H9 (cell line): ENCODE results near the gene SYNJ1. TPM values are rescaled to one million over a fixed set of nuclear protein-coding genes. Genes with fewer than 3 reads are reported as not detected.

Experiments used
- DNase-seq: peaks from one replicate; pipeline ENCODE4 v3.0.0-alpha.2; 2017
- H2AFZ ChIP-seq: one replicate; pipeline ENCODE4 v1.6.1; 2013; ENCODE audit warnings: mild to moderate bottlenecking, low read length, control low read depth, moderate library complexity
- H2AK5ac ChIP-seq: 2 replicates; pipeline ENCODE4 v1.6.1; 2013; ENCODE audit warnings: low read length, control low read depth, mixed read lengths; ENCODE audit not compliant: insufficient read length
- H2BK120ac ChIP-seq: one replicate; pipeline ENCODE4 v1.6.1; 2013; ENCODE audit warnings: low read depth, mild to moderate bottlenecking, low read length, control low read depth, inconsistent platforms; ENCODE audit not compliant: poor library complexity, severe bottlenecking
- H2BK12ac ChIP-seq: 2 replicates; pipeline ENCODE4 v1.6.1; 2013; ENCODE audit warnings: low read length, control low read depth, mixed read lengths, low read depth; ENCODE audit not compliant: insufficient read length
- H2BK15ac ChIP-seq: 2 replicates; pipeline ENCODE4 v1.6.1; 2013; ENCODE audit warnings: low read depth, low read length, control low read depth
- H2BK20ac ChIP-seq: one replicate; pipeline ENCODE4 v1.6.1; 2013; ENCODE audit warnings: low read depth, mild to moderate bottlenecking, low read length, control low read depth, inconsistent platforms; ENCODE audit not compliant: poor library complexity, severe bottlenecking
- H2BK5ac ChIP-seq: 2 replicates; pipeline ENCODE4 v1.6.1; 2013; ENCODE audit warnings: low read length, control low read depth, mixed read lengths; ENCODE audit not compliant: insufficient read length
- H3K14ac ChIP-seq: 2 replicates; pipeline ENCODE4 v1.6.1; 2013; ENCODE audit warnings: low read length, control low read depth; ENCODE audit not compliant: insufficient read depth
- H3K18ac ChIP-seq: 2 replicates; pipeline ENCODE4 v1.6.1; 2013; ENCODE audit warnings: low read depth, mild to moderate bottlenecking, mixed read lengths, low read length, control low read depth; ENCODE audit not compliant: insufficient read length
- H3K23ac ChIP-seq: 2 replicates; pipeline ENCODE4 v1.6.1; 2013; ENCODE audit warnings: low read length, control low read depth, mixed read lengths, low read depth; ENCODE audit not compliant: insufficient read length
- H3K23me2 ChIP-seq: 2 replicates; pipeline ENCODE4 v1.6.1; 2013; ENCODE audit warnings: low read depth, mild to moderate bottlenecking, mixed read lengths, low read length, control low read depth; ENCODE audit not compliant: insufficient read length, poor library complexity, severe bottlenecking
- H3K27ac ChIP-seq: 2 replicates; pipeline ENCODE4 v1.5.1; 2013; ENCODE audit warnings: low read length, control low read depth, mixed read lengths, low read depth; ENCODE audit not compliant: insufficient read length
- H3K27me3 ChIP-seq: 2 replicates; pipeline ENCODE4 v1.6.1; 2013; ENCODE audit warnings: low read length, control low read depth, inconsistent platforms; ENCODE audit not compliant: insufficient read depth
- H3K4ac ChIP-seq: 2 replicates; pipeline ENCODE4 v1.6.1; 2013; ENCODE audit warnings: low read depth, mild to moderate bottlenecking, control low read depth, inconsistent platforms, low read length, moderate library complexity
- H3K4me1 ChIP-seq: 2 replicates; pipeline ENCODE4 v1.6.1; 2013; ENCODE audit warnings: low read length, control low read depth, inconsistent platforms; ENCODE audit not compliant: insufficient read depth
- H3K4me2 ChIP-seq: 2 replicates; pipeline ENCODE4 v1.6.1; 2013; ENCODE audit warnings: low read length, control low read depth, mixed read lengths; ENCODE audit not compliant: insufficient read length, insufficient read depth
- H3K56ac ChIP-seq: 2 replicates; pipeline ENCODE4 v1.6.1; 2013; ENCODE audit warnings: low read depth, mild to moderate bottlenecking, mixed read lengths, low read length, control low read depth; ENCODE audit not compliant: insufficient read length
- H3K79me1 ChIP-seq: 2 replicates; pipeline ENCODE4 v1.6.1; 2013; ENCODE audit warnings: low read depth, mild to moderate bottlenecking, moderate library complexity, low read length, control low read depth, inconsistent platforms; ENCODE audit not compliant: insufficient read depth, poor library complexity, severe bottlenecking
- H3K79me2 ChIP-seq: 2 replicates; pipeline ENCODE4 v1.6.1; 2013; ENCODE audit warnings: low read length, control low read depth, inconsistent platforms; ENCODE audit not compliant: insufficient read depth
- H3K9ac ChIP-seq: 2 replicates; pipeline ENCODE4 v1.6.1; 2013; ENCODE audit warnings: low read length, control low read depth, mixed read lengths; ENCODE audit not compliant: insufficient read length; ENCODE audit errors: extremely low read depth
- H3K9me3 ChIP-seq: one replicate; pipeline ENCODE4 v1.6.1; 2013; ENCODE audit warnings: low read depth, low read length, inconsistent platforms; ENCODE audit not compliant: control insufficient read depth
- H3T11ph ChIP-seq: one replicate; pipeline ENCODE4 v1.6.1; 2013; ENCODE audit warnings: mild to moderate bottlenecking, low read length, control low read depth, inconsistent platforms
- H4K20me1 ChIP-seq: one replicate; pipeline ENCODE4 v1.6.1; 2013; ENCODE audit not compliant: control insufficient read depth, insufficient read length, insufficient read depth
- H4K5ac ChIP-seq: 2 replicates; pipeline ENCODE4 v1.6.1; 2013; ENCODE audit warnings: low read depth, mild to moderate bottlenecking, mixed read lengths, low read length, control low read depth; ENCODE audit not compliant: insufficient read length
- H4K8ac ChIP-seq: replicated peaks from 2 replicates; pipeline ENCODE4 v1.6.1; 2013; ENCODE audit warnings: low read length, control low read depth, mixed read lengths, low read depth; ENCODE audit not compliant: insufficient read length
- H4K91ac ChIP-seq: 2 replicates; pipeline ENCODE4 v1.6.1; 2013; ENCODE audit warnings: low read depth, mild to moderate bottlenecking, moderate library complexity, mixed read lengths, low read length, control low read depth; ENCODE audit not compliant: insufficient read length
- H3K27ac Mint-ChIP-seq, 3 experiments: 2 replicates in 2 of 3; 3 replicates in 1 of 3; pipeline ENCODE4 v1.8.0; 2020 to 2021; ENCODE audit warnings: mixed read lengths in 3 of 3, mild to moderate bottlenecking in 1 of 3, moderate library complexity in 1 of 3
- H3K27me3 Mint-ChIP-seq: 2 replicates; pipeline ENCODE4 v1.8.0; 2021; ENCODE audit warnings: low read depth, mild to moderate bottlenecking, moderate library complexity, mixed read lengths
- H3K36me3 Mint-ChIP-seq, 3 experiments: 2 replicates in 2 of 3; 3 replicates in 1 of 3; pipeline ENCODE4 v1.8.0; 2020 to 2021; ENCODE audit warnings: low read depth in 3 of 3, mixed read lengths in 3 of 3; ENCODE audit not compliant: insufficient read depth in 1 of 3
- H3K4me1 Mint-ChIP-seq, 2 experiments: 2 replicates each; pipeline ENCODE4 v1.8.0; 2020; ENCODE audit warnings: mixed read lengths in 2 of 2
- H3K4me3 Mint-ChIP-seq, 2 experiments: 2 replicates in 1 of 2; 3 replicates in 1 of 2; pipeline ENCODE4 v1.8.0; 2020 to 2021; ENCODE audit warnings: mild to moderate bottlenecking in 2 of 2, mixed read lengths in 2 of 2, moderate library complexity in 1 of 2
- H3K9me3 Mint-ChIP-seq, 2 experiments: 2 replicates in 1 of 2; 3 replicates in 1 of 2; pipeline ENCODE4 v1.8.0; 2020; ENCODE audit warnings: mild to moderate bottlenecking in 2 of 2, mixed read lengths in 2 of 2, moderate library complexity in 1 of 2
- CTCF ChIP-seq: fragments of 200-600 bp; sonication (generic); conservative IDR thresholded peaks from 3 replicates; pipeline ENCODE4 v1.8.0; 2021; ENCODE audit warnings: antibody characterized with exemption, mild to moderate bottlenecking
- WGBS: extraction: QIAGEN DNeasy Blood & Tissue Kit; methylation state at CpG from one replicate; pipeline ENCODE4 v1.1.7; 2013; ENCODE audit warnings: missing lambda C conversion rate, low lambda C conversion rate, mixed read lengths; ENCODE audit not compliant: insufficient read length; ENCODE audit errors: extremely low coverage; 5-methylcytosine and 5-hydroxymethylcytosine counted together
- total RNA-seq: library from RNA; stranded (reverse); gene quantifications from 2 replicates; pipeline ENCODE4 v1.2.1, GENCODE V29; 2021

The SYNJ1 gene
- total RNA-seq, 1 experiment from 2014 or later = 7.1 TPM

GRCh38 chr21:32717851-32718316 lies 9.9 kb downstream of the SYNJ1 start:
- H3K9ac ChIP-seq = no peak overlapping the region
- Mint-ChIP-seq H3K4me1 (no peaks in the 10 kb centered on the region), H3K36me3 (no peaks in the 10 kb centered on the region), H3K27ac (peak overlapping the region in 2 of 3 experiments; percentile 46 to 73; a peak in 1 of 7 replicates), H3K4me3 (no peak overlapping the region), H3K27me3 (no peaks in the 10 kb centered on the region), H3K9me3 (no peaks in the 10 kb centered on the region)
- no peak for TF ChIP-seq CTCF
- H3K79me2 ChIP-seq = no peaks in the 10 kb centered on the region
- H4K91ac ChIP-seq = no peak overlapping the region
- no peak for DNase-seq
- no peak overlapping the region for H3K56ac ChIP-seq
- no peak overlapping the region for H3K27ac ChIP-seq
- no peaks in the 10 kb centered on the region for H3K27me3 ChIP-seq
- no peak overlapping the region for H4K5ac ChIP-seq
- H3K23me2 ChIP-seq = no peaks in the 10 kb centered on the region
- no peak overlapping the region for H2AFZ ChIP-seq
- no peak overlapping the region for H3K14ac ChIP-seq
- no peak overlapping the region for H3T11ph ChIP-seq
- no peaks in the 10 kb centered on the region for H3K4me1 ChIP-seq
- no peak overlapping the region for H2BK20ac ChIP-seq
- no peak overlapping the region for H2BK5ac ChIP-seq
- H3K9me3 ChIP-seq = no peaks in the 10 kb centered on the region
- no peak overlapping the region for H3K23ac ChIP-seq
- no CpG with 5 or more reads among the region's 2 CpGs for WGBS
- no peaks in the 10 kb centered on the region for H4K20me1 ChIP-seq
- no peak overlapping the region for H2BK12ac ChIP-seq
- no peak overlapping the region for H3K4ac ChIP-seq
- no peak overlapping the region for H2AK5ac ChIP-seq
- H3K79me1 ChIP-seq = no peaks in the 10 kb centered on the region
- H3K4me2 ChIP-seq = no peak overlapping the region
- no peak overlapping the region for H3K18ac ChIP-seq
- no peak overlapping the region for H4K8ac ChIP-seq
- H2BK120ac ChIP-seq = no peak overlapping the region
- no peak overlapping the region for H2BK15ac ChIP-seq
